Subcutaneous adipose tissue (tissue), 4 donors: ENCODE measurements around the gene LRP3. TPM values are rescaled to one million over a fixed set of nuclear protein-coding genes. Genes with fewer than 3 reads are reported as not detected.

Source experiments
- CTCF ChIP-seq: fragments of 450-650 bp; IDR thresholded peaks from one replicate; pipeline ENCODE4 v1.5.1; 2016; ENCODE audit warnings: low read depth, mild to moderate bottlenecking, control low read depth, antibody characterized with exemption, moderate library complexity
- total RNA-seq, 4 donors: library from RNA; depleted of rRNA; stranded (reverse); fragments of >200 nt; gene quantifications; one replicate each; pipeline ENCODE4 v1.1.0, GENCODE V29; 2016

LRP3 gene
- total RNA-seq, 4 donors from 2014 or later: 15.0 to 40.3 (median 20.0) TPM

DNA sequence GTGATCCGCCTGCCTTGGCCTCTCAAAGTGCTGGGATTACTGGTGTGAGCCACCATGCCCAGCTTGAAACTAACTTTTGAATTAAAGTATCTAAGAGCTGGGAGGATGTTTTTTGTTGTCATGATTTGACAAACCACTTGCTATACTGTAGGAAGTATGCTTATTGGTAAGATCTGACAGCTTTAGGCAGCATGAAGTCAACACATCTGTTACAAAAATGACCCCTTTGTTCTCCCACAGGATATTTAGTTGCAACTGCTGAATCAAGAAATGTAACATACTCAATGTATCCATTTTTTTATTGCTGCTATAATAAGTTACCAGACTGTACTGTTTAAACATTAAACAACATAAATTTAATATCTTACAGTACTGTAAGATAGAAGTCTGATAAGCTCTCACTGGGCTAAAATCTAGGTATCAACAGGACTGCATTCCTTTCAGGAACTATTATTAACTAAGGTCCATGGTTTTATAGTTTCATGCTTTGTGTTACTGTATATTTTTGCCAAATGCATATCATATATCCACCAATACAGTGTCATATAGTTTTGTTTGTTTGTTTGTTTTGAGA lies 22.8 kb upstream of the LRP3 start:
- no peak for TF ChIP-seq CTCF

DNA sequence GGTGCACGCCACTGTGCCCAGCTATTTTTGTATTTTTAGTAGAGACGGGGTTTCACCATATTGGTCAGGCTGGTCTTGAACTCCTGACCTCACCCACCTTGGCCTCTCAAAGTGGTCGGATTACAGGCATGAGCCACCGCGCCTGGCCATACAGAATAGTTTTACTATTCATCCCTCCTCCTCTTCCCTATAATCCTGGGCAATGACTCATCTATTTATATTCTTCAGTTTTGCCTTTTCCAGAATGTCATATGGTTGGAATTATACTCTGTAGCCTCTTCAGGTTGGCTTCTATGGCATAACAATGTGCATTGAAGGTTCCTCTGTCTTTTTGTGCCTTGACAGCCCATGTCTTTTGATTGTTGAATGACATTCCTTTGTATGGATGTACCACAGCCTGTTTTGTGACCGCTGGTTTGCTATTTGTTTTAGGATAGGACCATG lies 22.2 kb upstream of the LRP3 start:
- TF ChIP-seq CTCF: no peak

DNA sequence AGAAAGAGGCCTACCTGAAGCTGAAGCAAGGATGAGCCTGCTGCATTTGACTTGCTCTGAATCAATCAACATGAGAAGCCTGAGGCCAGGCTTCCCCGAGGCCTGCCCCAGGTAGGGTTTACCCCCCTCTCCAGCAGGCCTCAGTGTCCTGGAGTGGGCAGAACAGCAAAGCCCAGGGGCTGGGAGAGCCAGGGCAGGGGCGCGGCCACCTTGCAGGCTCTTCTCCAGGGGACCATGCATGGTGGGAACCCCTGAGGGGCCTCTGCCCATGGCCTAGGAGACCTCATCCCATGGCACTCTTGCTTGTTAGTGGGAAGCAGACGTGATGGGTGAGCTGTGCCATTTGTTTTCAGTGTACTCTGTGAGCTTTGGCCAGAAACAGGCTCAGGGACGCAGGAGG lies 19.9 kb upstream of the LRP3 start:
- TF ChIP-seq CTCF: no peak

GRCh38 chr19:33175156-33175782 lies 18.9 kb upstream of the LRP3 start:
- TF ChIP-seq CTCF: no peak

DNA sequence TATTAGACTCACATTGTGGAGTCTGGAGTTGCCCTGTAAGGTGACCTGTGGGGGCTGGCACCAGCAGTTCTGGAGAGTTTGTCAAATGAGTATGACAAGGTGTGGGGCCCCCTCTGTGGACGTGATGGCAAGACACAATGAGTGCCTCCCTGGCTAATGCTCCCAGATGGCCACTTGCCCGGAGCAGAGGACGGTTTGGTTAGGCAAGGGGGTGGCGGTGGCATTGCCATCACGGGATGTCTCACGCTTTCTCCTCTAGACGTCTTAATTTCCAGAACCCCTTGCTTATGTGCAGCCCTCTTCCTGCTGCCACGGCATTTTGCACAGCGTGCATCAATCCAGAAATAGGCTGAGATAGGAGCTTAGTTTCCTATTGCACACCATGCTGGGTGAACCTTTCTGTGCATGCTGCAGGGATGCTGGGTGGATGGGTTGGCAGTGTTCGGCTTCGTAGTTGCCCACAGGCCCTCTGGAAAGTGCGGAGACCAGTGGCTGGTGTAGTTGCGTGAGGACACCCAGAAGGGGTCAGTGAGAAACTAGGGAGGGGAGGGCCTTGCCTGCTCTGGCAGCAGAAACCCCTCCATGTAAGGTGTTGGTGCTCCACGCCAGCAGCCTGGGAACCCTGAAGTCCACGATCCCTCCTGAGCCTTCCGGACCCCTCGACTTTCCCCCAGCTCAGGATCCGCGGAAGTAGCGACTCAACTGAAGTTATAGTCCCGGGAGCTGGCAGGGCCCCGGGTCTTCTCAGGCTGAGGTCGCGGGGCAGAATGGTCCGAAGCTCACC lies 18.1 kb upstream of the LRP3 start:
- no peak for TF ChIP-seq CTCF

DNA sequence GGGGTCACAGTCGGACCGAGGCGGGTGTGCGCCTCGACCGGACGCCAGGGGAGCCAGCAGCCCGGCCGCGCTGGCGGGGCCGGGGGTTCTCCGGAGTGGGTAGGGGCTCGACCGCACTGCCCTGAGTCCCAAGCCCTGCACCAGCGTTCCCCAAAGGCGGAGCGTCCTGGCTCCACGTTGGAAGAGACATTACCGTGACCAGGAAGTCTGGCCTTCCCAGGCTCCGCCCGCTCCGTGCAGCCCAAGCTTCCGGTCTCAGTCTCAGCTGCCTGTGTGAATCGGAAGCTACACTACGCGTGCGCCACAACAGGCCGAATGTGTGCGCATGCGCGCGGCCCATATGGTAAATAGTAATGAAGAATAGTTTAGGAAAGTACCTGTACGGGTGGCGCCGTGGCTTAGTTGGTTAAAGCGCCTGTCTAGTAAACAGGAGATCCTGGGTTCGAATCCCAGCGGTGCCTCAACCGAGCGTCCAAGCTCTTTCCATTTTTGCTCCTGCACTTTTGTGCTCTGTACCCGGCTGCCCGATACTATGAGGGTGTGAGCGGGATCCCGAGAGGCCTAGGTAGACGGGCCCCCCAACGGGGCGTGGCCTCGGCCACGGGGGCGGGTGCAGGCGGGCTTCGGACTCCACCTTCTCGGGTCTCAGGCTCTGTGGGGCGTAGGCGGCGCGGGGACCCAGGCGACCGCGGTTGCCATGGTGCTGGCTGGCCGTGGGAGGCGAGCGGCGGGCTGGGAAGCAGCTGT lies 17.3 kb upstream of the LRP3 start:
- no peak for TF ChIP-seq CTCF

DNA sequence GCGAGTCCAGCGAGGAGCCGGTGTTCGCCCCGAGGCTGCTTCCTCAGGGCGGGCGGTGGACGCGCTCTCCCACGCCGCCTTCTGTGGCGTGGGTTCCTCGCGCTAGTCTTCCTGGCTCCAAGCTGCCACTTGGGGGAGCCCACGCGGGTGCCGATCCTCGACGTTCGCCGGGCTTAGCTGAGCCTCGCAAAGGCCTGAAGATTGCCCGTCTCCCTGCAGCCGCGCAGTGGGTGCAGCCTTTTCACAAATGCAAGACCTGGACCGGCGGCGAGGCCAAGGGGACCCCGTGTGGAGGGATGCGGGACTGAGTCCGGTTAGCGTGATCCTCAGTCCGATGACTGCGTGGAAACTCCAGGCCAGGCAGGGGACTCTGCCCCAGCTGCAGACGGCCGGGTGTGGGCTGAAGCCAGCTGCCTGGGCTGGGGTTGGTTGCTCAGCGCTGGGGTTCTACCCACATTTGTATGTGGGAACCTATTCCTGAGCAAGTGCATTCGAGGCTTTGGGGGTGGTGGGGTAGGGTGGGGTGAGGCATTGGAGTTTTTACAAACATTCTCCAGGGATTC lies 16.6 kb upstream of the LRP3 start:
- TF ChIP-seq CTCF: no peak
